Activated T-helper 9 cell treated with anti-CD3 and anti-CD28 coated beads, Interleukin-2, amount 50 U/mL, for 16 hours (primary cell): ENCODE results near the gene CARD14.
"Not testable (repeated sequence)": the region's sequence is repeated elsewhere in the genome, so short reads cannot be mapped to it uniquely, and the experiment has no call there.

Experiments used
- DNase-seq: peaks from one replicate; pipeline ENCODE4 v3.0.0-alpha.2; 2020; ENCODE audit warnings: low read depth

CARD14 gene

DNA sequence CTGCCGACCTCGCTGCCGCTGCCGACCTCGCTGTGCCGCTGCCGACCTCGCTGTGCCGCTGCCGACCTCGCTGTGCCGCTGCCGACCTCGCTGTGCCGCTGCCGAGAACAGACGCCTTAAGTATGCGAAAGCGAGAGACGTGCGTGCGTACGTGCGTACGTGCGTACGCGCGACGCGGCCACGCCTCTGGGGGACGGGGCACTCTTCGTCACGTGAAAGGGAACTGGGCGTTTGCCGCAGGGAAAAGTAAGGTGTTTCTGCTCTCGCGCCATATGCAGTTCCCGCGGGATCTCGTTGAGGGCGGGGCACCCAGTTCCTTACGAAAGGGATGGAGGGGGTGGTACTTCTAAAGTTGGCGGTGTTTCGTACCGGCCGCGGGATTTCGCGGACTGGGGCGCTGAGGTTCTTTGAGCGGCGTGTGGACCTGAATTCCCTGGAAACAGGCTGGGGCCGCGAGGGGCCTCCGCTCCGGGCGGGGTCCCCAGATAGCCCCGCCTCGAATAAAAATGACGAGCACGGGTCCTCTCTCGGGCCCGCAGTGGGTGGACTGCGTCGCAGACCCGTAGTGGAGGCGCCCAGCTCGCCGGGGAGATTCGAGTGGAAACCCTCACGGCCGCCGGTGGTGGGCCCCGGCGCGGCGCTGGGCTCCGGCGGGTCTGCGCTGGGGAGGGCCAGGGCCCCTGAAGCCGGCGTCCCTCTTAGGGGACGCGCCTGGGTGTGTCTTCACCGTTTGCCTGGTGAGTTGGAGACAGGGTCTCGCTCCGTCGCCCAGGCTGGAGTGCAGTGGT, 22.6 kb upstream of the CARD14 start, which contains the start of gene EIF4A3:
EIF4A3 (minus strand) TSS at position 94 of the 788 bp plus-strand sequence. CDS start 167 bp downstream, outside the sequence.
- DNase-seq, result peak; percentile 94

DNA sequence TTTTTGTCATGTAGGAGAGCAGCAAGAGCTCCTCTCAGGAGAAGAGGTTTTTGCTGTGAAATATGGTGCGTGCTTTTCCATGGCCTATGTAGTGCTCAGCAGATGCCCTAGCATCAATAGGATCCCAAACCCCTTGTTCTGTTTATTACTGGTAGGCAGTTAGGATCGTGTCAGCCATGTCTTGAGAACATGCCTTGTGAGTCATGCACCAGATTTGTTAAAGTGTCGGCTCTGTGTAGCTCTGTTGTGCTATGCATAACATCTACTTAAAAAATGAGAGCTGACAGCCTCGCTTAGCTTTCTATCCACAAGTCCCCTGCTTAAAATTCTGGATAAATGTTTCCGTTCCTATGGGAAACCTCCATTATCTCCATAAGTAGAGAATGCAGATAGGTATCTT, 18.5 kb upstream of the CARD14 start:
- DNase-seq, result no peak

DNA sequence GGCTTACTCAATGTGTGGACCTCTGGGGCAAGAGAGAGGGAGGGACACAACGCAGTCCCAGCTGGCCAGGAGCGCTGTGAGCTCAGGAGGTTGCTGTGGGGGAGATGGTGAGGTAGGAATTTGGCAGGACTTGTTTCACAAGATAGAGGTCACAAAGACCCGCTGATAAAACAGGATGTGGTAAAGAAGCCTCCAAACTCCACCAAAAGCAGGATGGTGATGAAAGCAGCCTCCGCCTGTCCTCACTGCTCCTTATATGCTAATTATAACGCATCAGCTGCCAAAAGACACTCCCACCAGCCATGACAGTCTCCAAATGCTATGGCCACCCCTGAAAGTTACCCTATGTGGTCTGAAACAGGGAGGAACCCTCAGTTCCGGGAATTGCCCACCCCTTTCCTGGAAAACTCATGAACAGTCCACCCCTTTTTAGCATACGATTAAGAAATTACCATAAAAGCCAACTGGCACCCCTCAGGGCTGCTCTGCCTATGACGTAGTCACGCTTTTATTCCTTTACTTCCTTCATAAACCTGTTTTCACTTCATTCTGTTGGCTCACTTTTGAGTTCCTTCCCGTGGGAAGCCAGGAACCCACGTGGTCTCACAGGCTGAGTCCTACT, 17.6 kb upstream of the CARD14 start:
- DNase-seq, result no peak

- DNase-seq, result no peak
Observed at GRCh38 chr17:80153004-80153403, 16.8 kb upstream of the CARD14 start.

DNA sequence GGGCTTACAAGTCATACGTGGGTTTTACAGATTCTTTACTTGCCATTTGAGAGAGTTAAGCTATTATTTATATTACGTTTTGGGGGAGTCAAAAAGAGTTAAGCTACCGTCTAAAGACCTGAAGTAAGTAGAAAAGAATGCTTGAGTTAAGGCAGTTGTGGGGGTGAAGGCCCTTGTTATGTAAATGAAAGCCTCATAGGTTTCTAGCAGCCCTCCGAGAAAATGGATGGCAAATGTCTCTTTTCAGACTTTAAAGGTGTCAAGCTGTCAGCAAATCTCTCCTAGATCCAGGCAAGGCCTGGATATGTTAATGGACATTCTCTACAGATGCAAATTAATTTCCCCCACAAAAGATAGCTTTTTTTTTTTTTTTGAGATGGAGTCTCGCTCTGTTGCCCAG, 15.7 kb upstream of the CARD14 start:
- DNase-seq, result no peak

DNA sequence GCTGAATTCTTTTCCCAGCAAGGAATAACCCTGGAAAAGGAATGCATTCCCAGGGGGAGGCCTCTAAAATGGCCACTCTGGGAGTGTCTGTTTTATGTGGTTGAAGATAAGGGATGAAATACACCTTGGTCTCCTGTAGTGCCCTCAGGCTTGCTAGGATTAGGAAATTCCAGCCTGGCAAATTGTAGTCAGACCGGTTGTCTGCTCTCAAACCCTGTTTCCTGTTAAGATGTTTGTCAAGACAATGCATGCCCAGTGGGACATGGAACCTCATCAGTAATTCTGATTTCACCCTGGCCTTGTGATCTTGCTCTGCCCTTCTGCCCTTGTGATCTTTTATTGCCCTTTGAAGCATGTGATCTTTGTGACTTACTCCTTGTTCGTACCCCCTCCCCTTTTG, 14.2 kb upstream of the CARD14 start:
- not testable (repeated sequence) for DNase-seq

GRCh38 chr17:80158846-80159245, 11.0 kb upstream of the CARD14 start:
- no peak for DNase-seq

DNA sequence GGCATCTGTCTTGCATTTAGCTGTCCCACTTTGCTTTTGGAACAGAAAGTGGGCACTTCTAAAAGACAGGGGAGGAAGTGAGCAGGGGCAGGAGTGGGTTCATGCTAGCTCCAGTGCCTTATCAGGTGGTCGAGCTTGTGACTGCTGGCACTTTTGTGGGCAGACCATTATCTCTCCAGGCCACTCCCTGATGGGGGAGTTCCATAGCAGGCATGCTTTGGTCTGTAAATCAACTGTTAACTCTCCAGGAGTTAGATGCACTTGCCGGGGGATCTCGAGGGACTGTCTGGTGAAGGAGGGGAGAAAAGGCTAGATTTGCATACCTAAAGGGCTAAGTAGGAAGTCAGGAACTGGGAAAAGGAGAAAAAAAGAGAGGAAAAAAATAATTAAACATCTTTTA, 9.3 kb upstream of the CARD14 start:
- no peak for DNase-seq

- no peak for DNase-seq
Observed at GRCh38 chr17:80163336-80163735, 6.5 kb upstream of the CARD14 start.

DNA sequence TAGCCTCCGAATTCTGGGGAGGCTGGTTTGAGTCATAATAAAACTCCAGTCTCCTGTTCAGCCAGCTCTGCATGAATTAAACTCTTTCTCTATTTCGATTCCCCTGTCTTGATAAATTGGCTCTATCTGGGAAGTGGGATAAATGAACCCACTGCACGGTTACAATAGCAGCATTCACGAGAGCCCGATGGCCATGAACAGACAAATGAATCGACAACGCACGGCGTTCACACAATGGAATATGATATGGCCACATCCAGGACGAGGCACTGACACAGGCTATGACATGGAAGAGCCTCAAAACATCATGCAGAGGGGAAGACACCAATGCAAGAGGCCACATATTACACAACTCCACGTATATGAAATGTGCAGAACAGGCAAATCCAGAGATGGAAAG, 5.6 kb upstream of the CARD14 start:
- DNase-seq, result no peak

DNA sequence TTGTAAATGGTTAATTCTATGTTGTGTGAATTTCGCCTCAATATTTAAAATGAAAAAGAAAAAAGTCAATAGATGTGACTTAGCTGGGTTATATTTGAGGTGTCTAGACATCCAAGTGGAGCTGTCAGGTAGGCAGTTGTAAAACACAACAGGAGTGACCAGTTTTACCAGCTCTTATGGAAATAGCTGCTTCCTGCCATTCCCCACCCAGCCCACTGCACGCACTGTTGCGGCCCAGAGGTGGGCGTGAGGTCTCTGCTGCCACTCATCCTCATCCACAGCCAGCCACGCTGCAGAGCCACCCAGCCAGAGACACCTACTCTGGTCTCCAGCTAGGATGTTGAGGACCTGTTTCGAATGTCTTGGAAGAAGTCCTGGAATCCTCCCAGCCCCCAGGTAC, 3.4 kb upstream of the CARD14 start:
- no peak for DNase-seq

DNA sequence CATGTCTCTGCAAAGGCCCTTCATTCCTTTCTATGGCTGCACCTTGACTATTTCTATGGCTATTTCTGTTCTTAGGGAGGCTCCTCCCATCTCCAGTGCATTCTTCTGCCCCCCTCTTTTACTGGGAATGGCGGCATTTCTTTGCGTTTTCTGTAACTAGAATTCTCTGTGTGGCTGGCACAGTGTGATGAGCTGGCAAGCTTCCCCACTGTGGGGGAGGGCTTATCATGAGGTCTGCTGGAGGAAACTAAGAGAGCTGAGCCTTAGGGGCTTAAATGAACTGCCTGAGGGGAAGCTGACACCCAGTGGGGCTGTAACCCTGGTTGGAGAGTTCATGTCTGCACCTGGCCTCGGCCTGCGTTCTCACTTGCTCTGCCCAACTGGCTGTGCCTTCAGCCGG, 1.5 kb upstream of the CARD14 start:
- no peak for DNase-seq

GRCh38 chr17:80169107-80169506, 723 bp upstream of the CARD14 start:
- DNase-seq, result no peak

DNA sequence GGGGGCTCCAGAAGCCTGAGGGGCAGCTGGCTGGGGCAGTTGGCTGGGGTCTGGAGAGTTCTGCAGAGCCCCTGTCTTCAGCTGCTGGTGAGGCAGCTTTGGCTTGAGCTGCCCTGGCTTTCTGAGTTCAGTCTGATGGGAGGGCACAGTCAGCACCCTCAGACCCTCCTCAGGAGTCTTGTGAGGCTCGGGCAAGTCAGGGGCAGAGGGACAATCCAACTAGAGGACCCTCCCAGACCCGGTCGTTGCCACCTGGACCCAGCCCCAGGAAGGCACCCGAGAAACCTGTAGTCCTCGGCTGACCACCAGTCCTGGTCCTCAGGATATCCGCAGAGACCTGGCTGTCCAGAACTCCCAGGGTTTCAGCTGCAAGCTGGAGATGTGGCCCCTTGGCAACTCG, 1.9 kb downstream of the CARD14 start:
- DNase-seq, result no peak

DNA sequence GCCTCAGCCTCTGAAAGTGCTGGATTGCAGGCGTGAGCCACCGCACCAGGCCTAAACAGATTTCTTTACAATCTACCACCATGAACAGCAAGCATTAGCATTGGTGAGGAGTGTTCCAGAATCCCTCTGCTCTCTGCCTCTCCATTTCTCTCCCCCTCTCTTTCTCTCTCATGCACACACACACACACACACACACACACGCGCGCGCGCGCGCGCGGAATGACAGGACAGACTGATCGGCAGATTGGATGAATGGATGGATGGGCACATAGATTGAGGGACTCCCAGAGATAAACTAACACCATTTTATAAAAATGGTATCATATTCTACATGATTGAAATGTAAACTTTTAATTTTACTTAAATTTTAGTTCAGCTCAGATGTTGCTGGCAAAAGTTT, 3.3 kb downstream of the CARD14 start:
- no peak for DNase-seq

DNA sequence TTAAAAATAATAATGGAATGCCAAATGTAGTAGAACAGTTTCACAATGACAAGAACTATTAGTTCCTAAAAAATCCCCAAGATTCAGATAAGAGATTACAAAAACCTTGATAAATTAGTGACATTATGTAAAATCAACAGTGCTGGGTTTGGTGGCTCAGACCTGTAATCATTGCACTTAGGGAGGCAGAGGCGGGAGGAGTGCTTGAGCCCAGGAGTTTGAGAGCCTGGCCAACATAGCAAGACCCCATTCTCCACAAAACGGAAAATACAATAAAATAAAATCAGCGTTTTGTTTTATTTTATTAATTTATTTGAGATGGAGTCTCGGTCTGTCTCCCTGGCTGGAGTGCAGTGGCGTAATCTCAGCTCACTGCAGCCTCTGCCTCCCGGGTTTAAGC, 4.1 kb downstream of the CARD14 start:
- no peak for DNase-seq

- no peak for DNase-seq
Observed at GRCh38 chr17:80176757-80177156, 6.9 kb downstream of the CARD14 start.

GRCh38 chr17:80177986-80178595, 8.3 kb downstream of the CARD14 start:
- DNase-seq, result no peak

GRCh38 chr17:80180192-80180591, 10.4 kb downstream of the CARD14 start:
- DNase-seq, result no peak

DNA sequence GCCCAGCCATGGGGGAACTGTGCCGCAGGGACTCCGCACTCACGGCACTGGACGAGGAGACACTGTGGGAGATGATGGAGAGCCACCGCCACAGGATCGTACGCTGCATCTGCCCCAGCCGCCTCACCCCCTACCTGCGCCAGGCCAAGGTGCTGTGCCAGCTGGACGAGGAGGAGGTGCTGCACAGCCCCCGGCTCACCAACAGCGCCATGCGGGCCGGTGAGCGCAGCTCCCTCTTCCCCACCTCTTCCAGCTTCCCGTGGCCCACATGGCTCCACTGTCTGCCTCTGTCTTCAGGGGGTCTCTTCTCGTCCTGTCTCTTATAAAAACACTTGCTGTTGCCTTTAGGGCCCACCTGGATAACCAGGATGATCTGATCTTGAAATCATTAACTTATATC, 11.6 kb downstream of the CARD14 start:
- no peak for DNase-seq

GRCh38 chr17:80182118-80182844, 12.5 kb downstream of the CARD14 start:
- no peak for DNase-seq

DNA sequence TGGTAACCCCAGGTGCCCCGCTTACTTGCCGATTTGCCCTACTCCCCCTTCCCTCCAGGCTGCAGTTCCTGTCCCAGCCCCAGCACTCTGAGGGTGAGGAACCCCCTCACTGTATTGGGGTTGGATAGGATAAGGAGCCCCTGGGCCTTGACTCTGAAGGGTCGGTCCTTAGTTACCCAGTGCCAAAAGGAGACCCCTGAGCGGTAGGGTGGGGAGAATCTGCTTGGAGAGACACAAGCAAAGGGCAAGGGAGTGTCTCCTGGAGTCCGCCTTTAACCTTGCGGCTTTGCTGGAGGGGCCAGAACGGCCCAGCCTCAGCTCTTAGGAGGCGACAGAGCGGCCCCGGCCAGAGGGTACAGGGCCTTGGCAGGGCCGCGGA, 13.0 kb downstream of the CARD14 start:
- no peak for DNase-seq
